ENCODE results near the gene CES1.

CES1 gene

GRCh38 chr16:55853114-55853513 is 20.2 kb upstream of the CES1 start:
- H3K36me3 Mint-ChIP-seq (ENCODE audit: low read depth) = no peaks in the 10 kb centered on the region
- no peaks in the 10 kb centered on the region for H3K9me3 Mint-ChIP-seq
- no peak overlapping the region for H3K4me3 Mint-ChIP-seq
- peaks cover 5% of the 10 kb centered on the region for H3K27me3 Mint-ChIP-seq (ENCODE audit: low read depth, poor library complexity)
- TF ChIP-seq CTCF (IDR thresholded peaks at IDR 0.05) = no peak
- no peaks in the 10 kb centered on the region for H3K4me1 Mint-ChIP-seq
- no peak for DNase-seq
- no peak overlapping the region for H3K27ac Mint-ChIP-seq

- Mint-ChIP-seq H3K4me3 (no peak overlapping the region), H3K36me3 (ENCODE audit: low read depth) (no peaks in the 10 kb centered on the region), H3K27ac (no peak overlapping the region), H3K4me1 (no peaks in the 10 kb centered on the region), H3K27me3 (ENCODE audit: low read depth, poor library complexity) (peaks cover 8% of the 10 kb centered on the region), H3K9me3 (no peaks in the 10 kb centered on the region)
- no peak for TF ChIP-seq CTCF (IDR thresholded peaks at IDR 0.05)
- DNase-seq = no peak
Observed at GRCh38 chr16:55849536-55849935, 16.6 kb upstream of the CES1 start.

- peaks cover 12% of the 10 kb centered on the region for H3K27me3 Mint-ChIP-seq (ENCODE audit: low read depth, poor library complexity)
- TF ChIP-seq CTCF (IDR thresholded peaks at IDR 0.05) = no peak
- no peak for DNase-seq
- no peaks in the 10 kb centered on the region for H3K36me3 Mint-ChIP-seq (ENCODE audit: low read depth)
- H3K4me3 Mint-ChIP-seq = no peak overlapping the region
- H3K27ac Mint-ChIP-seq = no peak overlapping the region
- no peaks in the 10 kb centered on the region for H3K4me1 Mint-ChIP-seq
- no peaks in the 10 kb centered on the region for H3K9me3 Mint-ChIP-seq
Observed at GRCh38 chr16:55846598-55847346, 13.9 kb upstream of the CES1 start.

- Mint-ChIP-seq H3K4me1 (no peaks in the 10 kb centered on the region), H3K9me3 (no peaks in the 10 kb centered on the region), H3K4me3 (no peak overlapping the region), H3K36me3 (ENCODE audit: low read depth) (no peaks in the 10 kb centered on the region), H3K27me3 (ENCODE audit: low read depth, poor library complexity) (peaks cover 15% of the 10 kb centered on the region), H3K27ac (no peak overlapping the region)
- DNase-seq = no peak
- no peak for TF ChIP-seq CTCF (IDR thresholded peaks at IDR 0.05)
Observed at GRCh38 chr16:55843105-55843395, 10.2 kb upstream of the CES1 start.

- no peaks in the 10 kb centered on the region for H3K9me3 Mint-ChIP-seq
- H3K27ac Mint-ChIP-seq = no peak overlapping the region
- peaks cover 17% of the 10 kb centered on the region for H3K27me3 Mint-ChIP-seq (ENCODE audit: low read depth, poor library complexity)
- H3K4me3 Mint-ChIP-seq = no peak overlapping the region
- peak; percentile 83 for TF ChIP-seq CTCF (IDR thresholded peaks at IDR 0.05)
- no peaks in the 10 kb centered on the region for H3K36me3 Mint-ChIP-seq (ENCODE audit: low read depth)
- DNase-seq = peak; percentile 30
- H3K4me1 Mint-ChIP-seq = peaks cover 2% of the 10 kb centered on the region
Observed at GRCh38 chr16:55842369-55843104, 9.6 kb upstream of the CES1 start.

- DNase-seq = no peak
Observed at GRCh38 chr16:55839115-55839514, 6.2 kb upstream of the CES1 start.

More at GRCh38 chr16:55839115-55839514, 6.2 kb upstream of the CES1 start:
- Mint-ChIP-seq H3K27me3 (ENCODE audit: low read depth, poor library complexity) (peaks cover 15% of the 10 kb centered on the region), H3K27ac (no peak overlapping the region), H3K36me3 (ENCODE audit: low read depth) (no peaks in the 10 kb centered on the region), H3K4me3 (no peak overlapping the region), H3K4me1 (peaks cover 9% of the 10 kb centered on the region), H3K9me3 (no peaks in the 10 kb centered on the region)
- TF ChIP-seq CTCF (IDR thresholded peaks at IDR 0.05) = no peak

Measured in nephron progenitor cell (in vitro differentiated cells).